Medulla oblongata (tissue), 1 donor: ENCODE results near the gene XPOT.

ENCODE experiments used
- DNase-seq: peaks from one replicate; pipeline ENCODE4 v3.0.0-alpha.2; 2015; ENCODE audit errors: extremely low spot score

Gene XPOT

DNA sequence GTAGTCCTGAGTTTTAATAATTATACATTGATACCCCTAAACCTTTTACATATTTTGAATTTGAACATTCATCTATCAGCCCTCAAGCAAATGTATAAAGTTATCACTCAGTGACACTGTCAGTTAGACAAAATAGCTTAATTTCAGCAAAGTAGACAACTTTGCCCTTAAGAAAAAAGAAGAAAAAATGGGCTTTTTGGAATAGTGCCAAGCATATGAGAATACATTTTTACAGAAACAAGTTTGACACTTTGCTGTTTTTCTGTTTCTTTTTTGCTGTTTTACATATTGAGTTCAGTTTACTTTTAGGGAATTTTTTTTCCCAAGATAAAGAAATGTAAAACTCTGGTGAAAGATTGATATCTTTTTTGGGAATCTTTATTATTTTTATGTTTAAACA is 62.0 kb downstream of the XPOT start:
- no peak for DNase-seq

DNA sequence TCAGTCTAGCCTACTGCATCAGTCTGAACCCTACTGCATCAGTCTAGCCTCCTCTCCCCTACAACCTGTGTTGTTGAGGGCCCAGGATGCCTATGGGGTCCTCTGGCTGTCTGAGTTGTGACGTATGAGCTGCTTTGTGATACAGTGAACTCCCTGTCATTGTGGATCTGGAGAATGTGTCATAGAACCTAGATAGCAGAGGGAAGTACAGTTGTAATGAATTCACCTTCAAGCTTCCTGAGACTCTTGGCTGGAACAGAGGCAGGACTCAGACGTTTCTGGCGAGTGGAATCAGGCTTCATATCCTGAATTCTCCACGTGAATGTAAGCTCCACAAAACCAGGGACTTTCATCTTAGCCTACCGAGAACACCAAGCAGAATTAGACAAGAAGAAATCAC is 64.8 kb downstream of the XPOT start:
- DNase-seq: no peak

DNA sequence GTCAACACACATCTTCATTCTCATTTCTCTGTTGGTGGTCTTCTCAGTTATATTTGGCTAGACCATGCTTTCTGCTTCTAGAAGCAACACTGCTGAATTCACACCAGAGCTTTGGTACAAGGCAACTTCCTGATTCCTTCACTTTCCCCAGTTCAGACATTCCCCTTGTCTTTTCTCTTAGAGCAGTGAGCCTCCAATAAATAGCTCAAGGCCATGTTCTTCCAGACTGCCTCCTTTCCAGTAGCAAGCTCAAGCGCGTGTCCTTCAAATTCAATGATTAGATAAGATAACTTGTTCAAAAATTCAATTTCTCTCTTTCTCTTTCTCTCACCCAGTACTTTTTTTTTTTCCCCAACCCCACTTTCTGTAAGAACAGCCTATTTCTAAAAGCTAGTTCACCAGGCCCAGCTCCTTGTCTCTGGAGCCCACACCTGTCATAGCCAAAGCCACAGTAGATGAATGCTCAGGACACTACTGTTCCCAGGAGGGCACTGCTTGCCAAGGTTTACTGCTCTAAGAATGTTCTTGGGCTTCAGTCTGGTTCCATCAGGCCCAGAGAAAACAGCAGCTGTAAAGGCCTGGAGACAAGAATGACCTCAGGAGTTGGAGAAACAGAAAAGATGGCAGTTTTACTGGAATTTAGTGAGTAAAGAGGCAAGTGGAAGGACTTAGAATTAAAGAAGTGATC is 65.4 kb downstream of the XPOT start:
- DNase-seq: peak; percentile 45

DNA sequence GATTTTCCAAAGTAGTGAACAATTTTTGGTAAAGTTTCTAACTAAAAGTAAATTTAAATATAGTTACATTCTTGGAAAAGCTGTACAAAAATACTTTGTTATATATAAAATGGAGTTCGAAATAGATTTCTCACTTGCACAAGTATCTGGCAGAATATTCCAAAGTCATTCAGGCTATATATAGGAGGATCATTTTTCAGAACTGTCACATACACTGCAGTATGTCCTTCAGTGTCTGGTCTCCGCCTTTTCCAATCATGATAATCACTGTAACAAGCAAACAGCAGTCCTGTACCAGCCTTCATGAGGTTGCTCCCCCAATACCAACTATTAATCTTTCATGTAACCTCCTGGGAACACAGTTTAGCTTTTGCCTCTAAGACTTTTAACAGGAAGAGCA is 66.3 kb downstream of the XPOT start:
- DNase-seq: no peak

DNA sequence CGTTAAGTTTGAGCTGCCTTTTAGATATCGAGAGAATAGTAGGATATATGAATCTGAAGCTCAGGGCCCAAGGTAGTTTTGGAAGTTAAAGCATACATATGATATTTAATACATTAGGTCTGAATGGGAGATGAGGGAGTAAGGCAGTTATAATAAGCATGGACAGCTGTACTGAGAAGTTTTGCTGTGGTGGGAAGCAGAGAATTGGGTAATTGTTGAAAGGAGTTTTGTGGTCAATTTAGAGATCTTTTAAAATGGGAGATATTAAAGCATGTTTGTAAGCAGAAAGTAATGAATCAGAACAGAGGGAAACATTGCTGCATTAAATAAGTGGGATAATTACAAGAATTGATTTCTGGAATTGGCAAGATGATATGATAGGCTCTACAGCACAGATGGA is 69.0 kb downstream of the XPOT start:
- DNase-seq: no peak

DNA sequence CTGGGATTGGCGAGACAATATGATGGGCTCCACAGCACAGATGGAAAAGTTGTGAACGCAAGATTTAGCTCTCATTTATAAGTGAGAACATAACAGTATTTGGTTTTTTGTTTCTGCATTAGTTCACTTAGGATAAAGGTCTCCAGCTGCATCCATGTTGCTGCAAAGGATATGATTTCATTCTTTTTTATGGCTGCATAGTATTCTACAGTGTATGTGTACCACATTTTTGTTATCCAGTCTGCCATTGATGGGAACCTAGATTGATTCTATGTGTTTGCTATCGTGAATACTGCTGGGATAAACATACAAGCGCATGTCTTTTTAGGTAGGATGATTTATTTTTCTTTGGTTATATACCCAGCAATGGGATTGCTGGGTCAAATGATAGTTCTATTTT is 71.3 kb downstream of the XPOT start:
- DNase-seq: no peak

DNA sequence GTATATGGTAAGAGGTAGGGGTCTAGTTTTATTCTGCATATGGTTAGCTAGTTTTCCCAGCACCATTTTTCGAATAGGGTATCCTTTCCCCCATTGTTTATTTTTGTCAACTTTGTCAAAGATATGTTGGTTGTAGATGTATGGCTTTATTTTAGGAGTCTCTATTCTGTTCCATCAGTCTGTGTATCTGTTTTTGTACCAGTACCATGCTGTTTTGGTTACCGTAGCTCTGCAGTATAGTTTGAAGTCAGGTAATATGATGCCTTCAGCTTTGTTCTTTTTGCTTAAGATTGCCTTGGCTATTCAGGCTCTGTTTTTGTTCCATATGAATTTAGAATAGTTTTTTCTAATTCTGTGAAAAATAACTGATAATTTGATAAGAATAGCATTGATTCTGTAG is 72.7 kb downstream of the XPOT start:
- no peak for DNase-seq

DNA sequence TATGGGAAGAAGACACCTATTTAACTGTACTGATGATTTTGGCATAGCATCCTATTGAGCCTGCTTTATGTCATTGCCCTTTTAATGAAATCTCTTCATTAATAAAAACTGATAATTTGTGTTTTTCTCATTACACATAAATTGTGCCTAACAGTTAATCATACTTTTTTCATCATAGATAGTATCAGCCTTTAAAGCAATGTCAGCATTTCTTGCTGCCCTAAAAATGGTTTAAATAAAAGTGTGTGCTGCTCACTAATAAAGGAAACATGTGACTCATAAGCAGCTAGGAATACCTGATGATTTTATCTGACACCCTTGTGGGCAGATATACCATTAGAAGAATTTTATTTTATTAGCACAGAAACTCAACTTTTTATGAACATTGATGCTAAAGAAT is 74.5 kb downstream of the XPOT start:
- DNase-seq: no peak

DNA sequence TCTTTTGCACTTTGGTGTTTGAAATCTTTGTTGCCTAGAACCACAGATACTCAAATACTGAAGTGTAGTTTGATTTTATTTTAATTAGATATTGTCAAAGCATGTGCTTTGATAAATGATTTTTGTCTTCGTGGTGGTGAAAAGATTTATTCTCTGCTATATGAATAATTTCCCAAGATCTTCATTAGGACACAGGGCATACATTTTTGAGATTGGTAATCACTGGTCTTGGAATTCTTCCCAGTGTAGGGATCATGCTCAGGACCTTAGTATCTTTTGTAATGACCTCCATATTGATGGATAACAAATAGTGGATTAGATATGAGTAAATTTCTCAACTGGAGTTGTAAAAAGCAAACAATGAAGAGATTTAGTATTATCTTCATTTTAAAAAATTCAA is 76.0 kb downstream of the XPOT start:
- no peak for DNase-seq

DNA sequence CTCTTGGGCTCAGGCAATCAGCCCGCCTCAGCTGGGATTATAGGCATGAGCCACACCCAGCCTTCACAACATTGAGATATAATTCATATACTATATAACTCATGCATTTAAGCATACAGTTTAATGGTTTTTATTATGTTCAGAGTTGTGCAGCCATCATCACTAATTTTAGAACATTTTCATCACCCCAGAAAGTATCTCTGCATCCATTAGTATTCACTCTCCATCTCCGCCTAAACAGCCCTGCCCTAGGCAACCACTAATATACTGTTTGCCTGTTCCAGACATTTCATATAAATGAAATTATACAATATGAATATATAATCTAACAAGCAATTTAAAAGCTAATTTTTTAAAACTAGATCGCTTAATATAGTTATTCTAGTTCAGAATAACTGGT is 82.5 kb downstream of the XPOT start:
- no peak for DNase-seq

DNA sequence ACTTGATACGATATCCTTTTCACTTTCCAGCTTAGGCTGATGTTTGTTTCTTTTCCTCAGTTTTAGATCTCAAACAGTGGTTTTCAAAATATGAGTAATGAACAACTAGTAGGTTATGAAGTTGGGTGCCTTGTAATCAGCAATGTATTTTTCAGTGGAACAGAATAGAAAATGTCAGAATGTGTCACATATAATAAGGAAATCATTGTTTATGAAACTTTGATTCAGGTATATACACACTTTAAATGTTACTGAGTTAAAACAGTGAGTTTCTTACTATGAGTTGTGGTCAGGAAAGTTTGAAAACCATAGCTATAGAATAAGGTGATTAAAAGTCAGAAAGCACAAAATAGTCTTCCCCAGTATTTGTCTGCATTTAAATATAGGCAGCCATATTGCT is 87.5 kb downstream of the XPOT start:
- DNase-seq: no peak

DNA sequence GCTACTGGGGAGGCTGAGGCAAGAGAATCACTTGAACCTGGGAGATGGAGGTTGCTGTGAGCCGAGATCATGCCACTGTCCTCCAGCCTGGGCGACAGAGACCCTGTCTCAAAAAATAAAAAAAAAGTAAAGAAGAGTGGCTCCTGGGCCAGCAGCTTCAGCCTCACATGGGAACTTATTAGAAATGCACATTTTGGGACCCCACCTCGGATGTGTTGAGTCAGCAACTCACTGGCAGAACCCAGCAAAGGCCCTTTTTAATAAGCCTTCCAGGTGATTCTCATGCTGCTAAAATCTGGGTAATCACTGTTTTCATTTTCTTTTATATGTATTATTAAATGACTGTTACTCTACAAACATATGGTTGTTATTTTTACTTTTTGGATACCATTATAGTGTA is 89.3 kb downstream of the XPOT start:
- DNase-seq: no peak

DNA sequence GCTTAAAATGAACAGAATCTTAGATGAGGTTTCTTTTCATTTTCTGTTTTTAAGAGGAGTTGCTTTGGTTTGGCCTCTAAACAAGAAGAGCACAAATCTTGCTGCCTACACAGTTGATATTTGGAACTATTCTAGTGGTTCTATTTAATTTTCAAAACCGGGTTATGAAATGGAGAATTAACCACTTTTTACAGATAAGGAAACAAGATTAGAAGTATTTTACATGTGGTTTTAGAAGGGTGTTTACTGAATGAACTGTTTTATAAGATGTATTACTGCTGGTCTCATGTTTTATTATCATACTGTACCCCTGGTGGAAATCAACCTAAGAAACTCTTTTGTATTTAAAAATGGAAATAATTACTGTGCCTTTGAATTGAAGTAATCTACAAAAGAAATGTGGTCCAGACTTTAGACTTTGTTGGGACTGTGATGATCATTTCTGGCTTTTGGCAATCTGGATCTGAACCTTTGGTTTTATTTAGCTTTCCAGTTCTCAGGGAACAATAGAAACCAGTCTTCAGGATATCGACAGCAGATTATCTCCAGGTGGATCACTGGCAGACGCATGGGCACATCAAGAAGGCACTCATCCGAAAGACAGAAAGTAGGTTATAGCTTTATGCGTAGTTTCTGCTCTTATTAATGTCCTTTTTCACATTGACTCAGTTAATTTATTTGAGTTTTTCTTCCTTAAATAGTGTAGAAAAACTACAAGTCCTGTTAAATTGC is 91.0 kb downstream of the XPOT start:
- no peak for DNase-seq

DNA sequence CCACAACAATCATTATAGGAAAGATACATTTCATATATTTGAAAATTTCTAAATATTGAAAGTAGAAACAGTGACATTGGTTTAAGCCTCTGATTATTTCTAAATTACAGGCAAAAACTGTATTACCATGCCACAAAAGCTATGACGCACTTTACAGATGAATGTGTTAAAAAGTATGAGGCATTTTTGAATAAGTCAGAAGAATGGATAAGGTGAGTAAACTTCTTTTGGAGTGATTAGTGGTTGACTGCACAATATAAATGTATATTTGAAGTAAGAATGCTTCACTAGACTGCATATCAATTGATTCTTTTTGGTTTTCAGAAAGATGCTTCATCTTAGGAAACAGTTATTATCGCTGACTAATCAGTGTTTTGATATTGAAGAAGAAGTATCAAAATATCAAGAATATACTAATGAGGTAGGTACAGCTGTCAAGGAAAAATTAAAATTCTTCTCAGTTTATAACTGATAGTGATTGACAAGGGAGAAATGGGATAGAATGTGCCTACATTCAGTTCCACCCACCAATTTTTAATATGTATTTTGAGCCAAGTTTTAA is 92.7 kb downstream of the XPOT start:
- DNase-seq: no peak

DNA sequence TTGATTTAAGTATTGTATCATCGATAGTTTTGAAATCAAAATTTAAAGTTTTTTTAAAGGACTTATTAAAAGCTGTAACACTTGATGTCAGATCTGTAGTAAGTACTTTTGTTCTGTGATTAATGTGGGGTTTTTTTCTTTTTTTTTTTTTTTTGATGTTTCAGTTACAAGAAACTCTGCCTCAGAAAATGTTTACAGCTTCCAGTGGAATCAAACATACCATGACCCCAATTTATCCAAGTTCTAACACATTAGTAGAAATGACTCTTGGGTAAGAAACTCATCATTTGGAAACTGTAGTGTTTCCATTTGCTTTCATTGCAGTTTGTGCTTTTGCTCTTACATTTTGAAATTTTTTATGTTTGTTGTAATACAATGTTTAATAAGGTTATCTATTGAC is 93.3 kb downstream of the XPOT start:
- no peak for DNase-seq

DNA sequence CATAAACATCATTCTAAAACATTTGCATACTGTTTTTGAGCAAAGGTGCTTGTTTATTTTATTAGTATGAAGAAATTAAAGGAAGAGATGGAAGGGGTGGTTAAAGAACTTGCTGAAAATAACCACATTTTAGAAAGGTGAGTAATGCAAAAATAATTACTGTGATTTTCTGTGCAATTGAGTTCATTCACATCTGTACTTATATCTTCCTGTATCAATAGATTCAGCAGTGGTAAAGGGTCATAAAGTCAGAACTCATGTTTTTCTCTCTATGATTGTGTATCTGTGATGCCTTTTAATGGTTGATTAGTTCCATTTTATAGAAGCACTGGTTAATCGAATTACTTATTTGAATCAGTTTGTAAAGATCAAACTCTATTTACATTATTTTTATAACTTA is 93.7 kb downstream of the XPOT start:
- no peak for DNase-seq

DNA sequence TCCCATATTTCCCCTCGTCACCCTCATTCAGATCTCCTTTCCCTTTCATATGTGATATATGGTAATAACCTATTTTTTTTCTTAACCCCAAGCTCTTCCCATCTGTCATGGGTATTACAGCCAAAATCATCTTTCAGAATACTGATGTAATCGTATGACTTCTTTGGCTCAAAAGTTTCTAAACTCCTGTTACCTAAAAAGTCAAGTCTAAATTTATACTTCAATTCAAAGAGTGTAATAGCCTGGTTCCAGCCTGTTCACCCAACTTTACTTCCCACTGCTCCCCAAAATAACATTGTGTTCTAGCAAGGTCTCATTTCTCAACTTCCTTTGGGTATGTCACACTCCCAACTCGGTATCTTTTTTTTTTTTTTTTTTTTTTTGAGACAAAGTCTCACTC is 96.2 kb downstream of the XPOT start:
- DNase-seq: peak; percentile 38
